Endothelial cell of umbilical vein (primary cell): ENCODE measurements around the gene RASAL1. TPM values are rescaled to one million over a fixed set of nuclear protein-coding genes. Genes with fewer than 3 reads are reported as not detected.

Experiments used
- BruUV-seq: library from RNA; stranded (reverse); fragments of 400-500 nt; replicated peaks from 2 replicates; lab custom pipeline; 2021; lab: Mats Ljungman, UMichigan
- CTCF ChIA-PET: fragments of 300-600, 350-600 bp; sonication (Branson Sonifier 250); formaldehyde crosslinking; loops from one replicate; lab custom pipeline; 2021; ENCODE audit warnings: antibody characterized with exemption, inconsistent platforms; lab: Charles Lee
- POLR2A ChIA-PET: fragments of 300-600, 350-600 bp; sonication (Branson Sonifier 250); formaldehyde crosslinking; loops from one replicate; lab custom pipeline; 2021; ENCODE audit warnings: antibody characterized with exemption, inconsistent platforms; lab: Charles Lee
- DNase-seq: peaks from one replicate; pipeline ENCODE4 v3.0.0-alpha.2; 2011; ENCODE audit warnings: low read depth, low spot score
- FAIRE-seq: peaks from 2 replicates; lab custom pipeline; 2011; peaks lifted over from hg19 to GRCh38; lab: Jason Lieb, UNC
- H2AFZ ChIP-seq: 2 replicates; pipeline ENCODE4 v1.6.0; 2012; ENCODE audit warnings: low read depth, low read length, control low read depth, inconsistent platforms
- H3K27ac ChIP-seq: 2 replicates; pipeline ENCODE4 v1.5.1; 2011; ENCODE audit warnings: low read depth, mild to moderate bottlenecking, control low read depth, low read length, moderate library complexity; ENCODE audit not compliant: insufficient read depth
- H3K27me3 ChIP-seq, 2 experiments: 2 replicates each; pipeline versions ENCODE4 v1.6.0 to v1.6.1; 2011; ENCODE audit warnings: low read length in 2 of 2, mixed read lengths in 1 of 2; ENCODE audit not compliant: control insufficient read depth in 2 of 2, insufficient read depth in 2 of 2
- H3K36me3 ChIP-seq, 2 experiments: 2 replicates in 1 of 2; 3 replicates in 1 of 2; pipeline ENCODE4 v1.5.1; 2011; ENCODE audit warnings: low read length in 2 of 2, mild to moderate bottlenecking in 1 of 2, moderate library complexity in 1 of 2; ENCODE audit not compliant: control insufficient read depth in 2 of 2, insufficient read depth in 2 of 2; ENCODE audit errors: extremely low read depth in 1 of 2
- H3K4me1 ChIP-seq: 3 replicates; pipeline ENCODE4 v1.5.1; 2011; ENCODE audit warnings: mild to moderate bottlenecking, low read length; ENCODE audit not compliant: control insufficient read depth, insufficient read depth; ENCODE audit errors: extremely low read depth
- H3K4me2 ChIP-seq: 2 replicates; pipeline ENCODE4 v1.6.1; 2011; ENCODE audit warnings: low read length, control low read depth, mixed read lengths; ENCODE audit not compliant: insufficient read depth
- H3K4me3 ChIP-seq, 3 experiments: fragments of 200-600 bp in 1 of 3; sonication (generic), shearing (Covaris generic) in 1 of 3; replicated peaks in 1 of 3; 2 replicates each; pipeline ENCODE4 v1.5.1; 2011 to 2016; ENCODE audit warnings: control low read depth in 3 of 3, low read length in 3 of 3, mild to moderate bottlenecking in 2 of 3, inconsistent platforms in 1 of 3, low read depth in 1 of 3, moderate library complexity in 1 of 3; ENCODE audit not compliant: insufficient read depth in 1 of 3
- H3K79me2 ChIP-seq: 2 replicates; pipeline ENCODE4 v1.6.0; 2012; ENCODE audit warnings: low read length, inconsistent platforms; ENCODE audit not compliant: control insufficient read depth, insufficient read depth
- H3K9ac ChIP-seq: replicated peaks from 2 replicates; pipeline ENCODE3; 2011; ENCODE audit warnings: low read length, control low read depth; ENCODE audit not compliant: insufficient read depth; ENCODE audit errors: extremely low read depth
- H3K9me1 ChIP-seq: replicated peaks from 3 replicates; pipeline ENCODE4 v1.6.0; 2011; ENCODE audit warnings: mild to moderate bottlenecking, low read length; ENCODE audit not compliant: control insufficient read depth, insufficient read depth; ENCODE audit errors: extremely low read depth
- H3K9me3 ChIP-seq: replicated peaks from 2 replicates; pipeline ENCODE4 v1.5.1; 2012; ENCODE audit warnings: low read length, inconsistent platforms; ENCODE audit not compliant: control insufficient read depth, insufficient read depth
- H4K20me1 ChIP-seq: replicated peaks from 2 replicates; pipeline ENCODE3; 2011; ENCODE audit warnings: mild to moderate bottlenecking, low read length; ENCODE audit not compliant: control insufficient read depth, insufficient read depth; ENCODE audit errors: extremely low read depth
- CTCF ChIP-seq, 2 donors: IDR thresholded peaks; 1 replicate in 1 of 2; 2 replicates in 1 of 2; pipeline ENCODE4 v1.5.1; 2011; ENCODE audit warnings: low read length in 2 of 2, mild to moderate bottlenecking in 2 of 2, moderate library complexity in 2 of 2, control low read depth in 1 of 2, inconsistent platforms in 1 of 2, low read depth in 1 of 2; ENCODE audit not compliant: insufficient read depth in 1 of 2; ENCODE audit errors: extremely low read depth in 1 of 2
- EZH2 ChIP-seq: IDR thresholded peaks from 2 replicates; pipeline ENCODE4 v1.6.1; 2012; ENCODE audit warnings: borderline replicate concordance, low read depth, mild to moderate bottlenecking, moderate library complexity, low read length, inconsistent platforms; ENCODE audit not compliant: severe bottlenecking
- FOS ChIP-seq: IDR thresholded peaks from 2 replicates; pipeline ENCODE4 v1.6.1; 2011; ENCODE audit warnings: mild to moderate bottlenecking, low read length, moderate library complexity, borderline replicate concordance; ENCODE audit not compliant: insufficient read depth
- JUN ChIP-seq: IDR thresholded peaks from 2 replicates; pipeline ENCODE4 v1.6.1; 2011; ENCODE audit warnings: borderline replicate concordance, low read depth; ENCODE audit not compliant: insufficient read length, insufficient read depth
- MYC ChIP-seq: IDR thresholded peaks from one replicate; pipeline ENCODE4 v1.6.1; 2011; ENCODE audit warnings: mild to moderate bottlenecking, low read depth, low read length
- POLR2A ChIP-seq: IDR thresholded peaks from 2 replicates; pipeline ENCODE4 v1.6.1; 2012; ENCODE audit warnings: low read depth, mild to moderate bottlenecking, control low read depth, low read length
- POLR2AphosphoS5 ChIP-seq: IDR thresholded peaks from 2 replicates; pipeline ENCODE4 v1.6.1; 2012; ENCODE audit warnings: low read depth, mild to moderate bottlenecking, control low read depth, low read length, moderate library complexity; ENCODE audit not compliant: insufficient read depth
- dilution Hi-C: fragments of 300-500 bp; cut with MboI; formaldehyde crosslinking; loops from one replicate; pipeline ENCODE4 v1.15.0; 2019; ENCODE audit warnings: low sequenced_read_pairs; ENCODE audit not compliant: extremely low pct_ligation_motif_present
- intact Hi-C: fragments of 100-400 bp; cut with micrococcal nuclease; formaldehyde crosslinking; loops from one replicate; pipeline ENCODE4 v1.10.0; 2022
- polyA plus RNA-seq, 4 experiments: library from polyadenylated mRNA; depleted of rRNA in 3 of 4; stranded (reverse) in 3 of 4; unstranded in 1 of 4; fragments of >200 nt; gene quantifications; 2 replicates each; pipeline versions ENCODE4 v1.2.1 to v1.2.3, GENCODE V29; 2011 to 2012; ENCODE audit warnings: missing spikeins in 1 of 4
- total RNA-seq: library from RNA; stranded (reverse); gene quantifications from 2 replicates; pipeline ENCODE4 v1.2.3, GENCODE V29; 2021
- TF ChIP-seq, protein P1 (sequence below): IDR thresholded peaks from 2 replicates; pipeline ENCODE4 v1.6.1; 2011; ENCODE audit not compliant: insufficient read depth, insufficient read length

The RASAL1 gene
- total and polyA plus RNA-seq, 2 donors (not counting 3 experiments of a cell fraction or from before 2014, with no cell fraction given) = not detected

DNA sequence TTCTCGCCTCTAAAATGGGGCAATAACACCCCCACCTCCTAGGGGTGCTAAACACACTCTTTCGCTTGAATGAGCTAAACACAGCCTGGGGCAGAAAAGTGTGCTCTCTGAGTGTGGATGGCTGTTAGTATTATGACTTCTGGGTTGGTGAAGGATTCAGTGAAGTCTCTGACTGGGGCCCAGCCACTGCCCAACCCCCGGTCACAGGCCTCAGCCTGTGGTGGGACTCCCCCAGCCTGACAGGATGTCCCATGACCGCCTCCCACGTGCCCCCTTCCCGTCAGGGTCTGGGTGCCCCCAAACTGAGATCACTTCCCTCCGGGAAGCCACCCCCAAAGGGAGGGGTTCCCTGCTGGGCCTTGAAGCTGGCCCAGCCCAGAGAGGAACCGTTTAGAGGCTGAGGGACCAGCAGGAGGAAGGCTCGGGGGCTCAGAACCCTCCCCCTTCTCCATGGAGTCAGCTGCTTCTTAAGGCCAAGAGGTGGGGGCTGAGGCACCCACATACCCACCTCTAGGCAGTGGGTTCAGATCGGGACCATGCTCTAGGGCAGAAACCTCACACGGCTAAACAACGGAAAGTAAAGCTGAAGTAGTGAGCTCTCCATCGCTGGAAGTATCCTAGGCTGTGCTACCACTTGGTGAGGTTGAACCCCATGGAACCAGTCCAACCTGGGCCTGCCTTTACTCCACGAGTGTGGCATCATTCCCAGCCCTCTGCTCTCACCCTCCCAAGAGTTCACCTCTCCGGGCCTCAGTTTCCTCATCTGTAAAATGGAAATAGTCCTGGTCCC, 65.2 kb downstream of the RASAL1 start:
- no peak overlapping the region for H3K4me3 ChIP-seq
- intact Hi-C loops (no loop called here), dilution Hi-C loops (no loop called here)
- no peaks in the 10 kb centered on the region for H3K4me1 ChIP-seq
- no peaks in the 10 kb centered on the region for H3K36me3 ChIP-seq
- FAIRE-seq (no peak), DNase-seq (no peak)
- no peak overlapping the region for H3K27ac ChIP-seq
- H3K27me3 ChIP-seq = peaks cover 0 to 1% of the 10 kb centered on the region in 2 experiments
- no TSS peak for BruUV-seq
- H3K4me2 ChIP-seq = no peak overlapping the region
- POLR2A ChIA-PET = no interaction called here
- no peaks in the 10 kb centered on the region for H3K79me2 ChIP-seq
- CTCF ChIA-PET = interaction anchor here (0.7 to 1.2 kb wide), 3 partner anchors 77 to 104 kb away, joined by 3 to 4 read pairs (median 3); no protein-coding TSS in a partner anchor
- TF ChIP-seq JUN (no peak), POLR2AphosphoS5 (no peak), FOS (no peak), CTCF (IDR thresholded peaks at IDR 0.05; ENCODE audit: extremely low read depth in 1 of 2, insufficient read depth in 1 of 2, low read depth in 1 of 2, low read length in 2 of 2) (no peak), MYC (no peak), EZH2 (no peak), POLR2A (no peak)
- TF ChIP-seq, protein P1, sequence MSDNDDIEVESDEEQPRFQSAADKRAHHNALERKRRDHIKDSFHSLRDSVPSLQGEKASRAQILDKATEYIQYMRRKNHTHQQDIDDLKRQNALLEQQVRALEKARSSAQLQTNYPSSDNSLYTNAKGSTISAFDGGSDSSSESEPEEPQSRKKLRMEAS = no peak
- no peak overlapping the region for H2AFZ ChIP-seq
- no peaks in the 10 kb centered on the region for H3K9me3 ChIP-seq
- H3K9me1 ChIP-seq = no peaks in the 10 kb centered on the region
- no peaks in the 10 kb centered on the region for H4K20me1 ChIP-seq
- no peak overlapping the region for H3K9ac ChIP-seq
